Tibial nerve (tissue), 3 donors: ENCODE data around the gene RAPGEF2.

ENCODE experiments used
- POLR2A ChIP-seq, 2 donors: fragments of 450-650 bp; IDR thresholded peaks; one replicate each; pipeline ENCODE4 v1.6.1; 2017; ENCODE audit warnings: antibody characterized with exemption in 2 of 2, mild to moderate bottlenecking in 2 of 2, moderate library complexity in 2 of 2
- TF ChIP-seq, protein P1 (sequence below), 5 experiments: fragments of 200-600 bp in 3 of 5; fragments of 450-650 bp in 2 of 5; sonication (generic) in 3 of 5; IDR thresholded peaks; one replicate each; pipeline ENCODE4 v1.5.1; 2016 to 2019; ENCODE audit warnings: antibody characterized with exemption in 5 of 5, mild to moderate bottlenecking in 3 of 5, moderate library complexity in 2 of 5

DNA sequence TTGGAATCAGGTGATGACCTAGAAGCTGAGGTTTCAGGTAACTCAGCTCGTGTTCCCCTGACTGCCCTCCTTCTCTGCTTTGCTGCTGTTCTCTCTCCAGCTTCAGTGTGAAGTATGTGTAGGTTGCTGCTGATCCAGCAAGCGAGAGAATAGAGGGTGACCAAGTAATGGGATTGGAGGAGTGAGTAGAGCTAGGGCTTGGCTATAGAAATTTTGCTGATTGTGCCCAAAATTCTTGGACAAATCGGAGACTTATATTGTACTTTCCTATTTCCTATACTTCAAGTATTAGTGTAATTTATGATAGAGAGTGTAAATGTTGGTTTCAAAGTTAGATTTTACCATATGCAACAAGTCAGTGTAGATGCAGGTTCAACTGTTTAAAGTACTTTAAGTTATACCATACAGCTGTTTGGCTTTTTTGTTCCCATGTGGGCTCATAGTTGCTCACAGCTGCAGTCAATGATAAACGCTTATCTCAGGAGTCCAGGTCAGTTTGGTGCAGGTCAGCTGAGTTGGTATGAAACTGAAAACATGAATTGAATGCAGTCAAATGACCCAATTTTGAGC, 48.0 kb downstream of the RAPGEF2 start:
- TF ChIP-seq, protein P1, sequence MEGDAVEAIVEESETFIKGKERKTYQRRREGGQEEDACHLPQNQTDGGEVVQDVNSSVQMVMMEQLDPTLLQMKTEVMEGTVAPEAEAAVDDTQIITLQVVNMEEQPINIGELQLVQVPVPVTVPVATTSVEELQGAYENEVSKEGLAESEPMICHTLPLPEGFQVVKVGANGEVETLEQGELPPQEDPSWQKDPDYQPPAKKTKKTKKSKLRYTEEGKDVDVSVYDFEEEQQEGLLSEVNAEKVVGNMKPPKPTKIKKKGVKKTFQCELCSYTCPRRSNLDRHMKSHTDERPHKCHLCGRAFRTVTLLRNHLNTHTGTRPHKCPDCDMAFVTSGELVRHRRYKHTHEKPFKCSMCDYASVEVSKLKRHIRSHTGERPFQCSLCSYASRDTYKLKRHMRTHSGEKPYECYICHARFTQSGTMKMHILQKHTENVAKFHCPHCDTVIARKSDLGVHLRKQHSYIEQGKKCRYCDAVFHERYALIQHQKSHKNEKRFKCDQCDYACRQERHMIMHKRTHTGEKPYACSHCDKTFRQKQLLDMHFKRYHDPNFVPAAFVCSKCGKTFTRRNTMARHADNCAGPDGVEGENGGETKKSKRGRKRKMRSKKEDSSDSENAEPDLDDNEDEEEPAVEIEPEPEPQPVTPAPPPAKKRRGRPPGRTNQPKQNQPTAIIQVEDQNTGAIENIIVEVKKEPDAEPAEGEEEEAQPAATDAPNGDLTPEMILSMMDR (IDR thresholded peaks at IDR 0.05) = no peak
- TF ChIP-seq POLR2A (IDR thresholded peaks at IDR 0.05) = no peak
